Keratinocyte (primary cell): ENCODE measurements around the gene CHD9. TPM values are rescaled to one million over a fixed set of nuclear protein-coding genes. Genes with fewer than 3 reads are reported as not detected.

ENCODE experiments used
- DNase-seq: peaks from one replicate; pipeline ENCODE4 v3.0.0-alpha.2; 2011; ENCODE audit warnings: low read depth, missing footprints, low spot score
- FAIRE-seq: peaks from 2 replicates; lab custom pipeline; 2011; peaks lifted over from hg19 to GRCh38; lab: Jason Lieb, UNC
- H2AFZ ChIP-seq: 2 replicates; pipeline ENCODE4 v1.6.0; 2012; ENCODE audit warnings: low read length, control low read depth, inconsistent platforms; ENCODE audit not compliant: control insufficient read depth
- H3K27ac ChIP-seq: 2 replicates; pipeline ENCODE4 v1.5.1; 2011; ENCODE audit warnings: low read length; ENCODE audit not compliant: control insufficient read depth, insufficient read depth
- H3K27me3 ChIP-seq: 3 replicates; pipeline ENCODE4 v1.6.0; 2011; ENCODE audit warnings: low read length; ENCODE audit not compliant: control insufficient read depth, insufficient read depth; ENCODE audit errors: extremely low read depth
- H3K36me3 ChIP-seq, 2 experiments: 2 replicates in 1 of 2; 3 replicates in 1 of 2; pipeline ENCODE4 v1.5.1; 2011; ENCODE audit warnings: low read length in 2 of 2, mild to moderate bottlenecking in 1 of 2; ENCODE audit not compliant: control insufficient read depth in 2 of 2, insufficient read depth in 2 of 2; ENCODE audit errors: extremely low read depth in 1 of 2
- H3K4me1 ChIP-seq: 3 replicates; pipeline ENCODE4 v1.5.1; 2011; ENCODE audit warnings: low read length; ENCODE audit not compliant: control insufficient read depth, insufficient read depth; ENCODE audit errors: extremely low read depth
- H3K4me2 ChIP-seq: 3 replicates; pipeline ENCODE4 v1.6.0; 2011; ENCODE audit warnings: low read depth, low read length; ENCODE audit not compliant: control insufficient read depth, insufficient read depth; ENCODE audit errors: extremely low read depth
- H3K4me3 ChIP-seq, 3 experiments: fragments of 200-600 bp in 1 of 3; sonication (generic) in 1 of 3; 2 replicates in 2 of 3; 3 replicates in 1 of 3; pipeline ENCODE4 v1.5.1; 2011 to 2016; ENCODE audit warnings: low read length in 3 of 3, mild to moderate bottlenecking in 3 of 3, control low read depth in 2 of 3, inconsistent platforms in 1 of 3, low read depth in 1 of 3, mixed read lengths in 1 of 3, mixed run types in 1 of 3, moderate library complexity in 1 of 3; ENCODE audit not compliant: control insufficient read depth in 2 of 3, insufficient read depth in 2 of 3; ENCODE audit errors: extremely low read depth in 1 of 3
- H3K79me2 ChIP-seq: 2 replicates; pipeline ENCODE4 v1.6.0; 2012; ENCODE audit warnings: low read length; ENCODE audit not compliant: control insufficient read depth, insufficient read depth
- H3K9ac ChIP-seq: 3 replicates; pipeline ENCODE4 v1.6.0; 2011; ENCODE audit warnings: low read length; ENCODE audit not compliant: control insufficient read depth, insufficient read depth; ENCODE audit errors: extremely low read depth
- H3K9me1 ChIP-seq: 3 replicates; pipeline ENCODE4 v1.6.0; 2011; ENCODE audit warnings: low read length; ENCODE audit not compliant: control insufficient read depth, insufficient read depth; ENCODE audit errors: extremely low read depth
- H3K9me3 ChIP-seq: 2 replicates; pipeline ENCODE4 v1.5.1; 2012; ENCODE audit warnings: low read depth, low read length; ENCODE audit not compliant: control insufficient read depth
- H4K20me1 ChIP-seq: 3 replicates; pipeline ENCODE4 v1.6.0; 2011; ENCODE audit warnings: low read length; ENCODE audit not compliant: control insufficient read depth, insufficient read depth; ENCODE audit errors: extremely low read depth
- EZH2 ChIP-seq: IDR thresholded peaks from one replicate; pipeline ENCODE4 v1.6.1; 2012; ENCODE audit warnings: inconsistent platforms, mild to moderate bottlenecking, low read length, moderate library complexity
- dilution Hi-C: fragments of 300-500 bp; cut with MboI; formaldehyde crosslinking; loops from one replicate; pipeline ENCODE4 v1.7.0; 2020; ENCODE audit warnings: low sequenced_read_pairs; ENCODE audit not compliant: extremely low pct_ligation_motif_present
- polyA plus RNA-seq, 5 experiments: library from polyadenylated mRNA; depleted of rRNA in 3 of 5; stranded (reverse) in 3 of 5; stranded (forward) in 1 of 5; unstranded in 1 of 5; fragments of >200 nt; gene quantifications; 1 replicate in 1 of 5; 2 replicates in 3 of 5; 3 replicates in 1 of 5; pipeline versions ENCODE4 v1.2.1 to v1.2.3, GENCODE V29; 2011 to 2012; ENCODE audit warnings: missing spikeins in 2 of 5, low read depth in 1 of 5, low replicate concordance in 1 of 5
- TF ChIP-seq, protein P1 (sequence below), 3 experiments: IDR thresholded peaks in 1 of 3; conservative IDR thresholded peaks in 1 of 3; optimal IDR thresholded peaks in 1 of 3; 2 replicates in 2 of 3; 3 replicates in 1 of 3; pipeline versions ENCODE3 to v1.5.1; 2011; ENCODE audit warnings: low read length in 3 of 3, mild to moderate bottlenecking in 3 of 3, moderate library complexity in 2 of 3, control low read depth in 1 of 3, inconsistent platforms in 1 of 3; ENCODE audit not compliant: insufficient read depth in 2 of 3; ENCODE audit errors: extremely low read depth in 1 of 3

Gene CHD9
- polyA plus RNA-seq, 1 donor (not counting 4 experiments of a cell fraction or from before 2014, with no cell fraction given) = 32.8 TPM

DNA sequence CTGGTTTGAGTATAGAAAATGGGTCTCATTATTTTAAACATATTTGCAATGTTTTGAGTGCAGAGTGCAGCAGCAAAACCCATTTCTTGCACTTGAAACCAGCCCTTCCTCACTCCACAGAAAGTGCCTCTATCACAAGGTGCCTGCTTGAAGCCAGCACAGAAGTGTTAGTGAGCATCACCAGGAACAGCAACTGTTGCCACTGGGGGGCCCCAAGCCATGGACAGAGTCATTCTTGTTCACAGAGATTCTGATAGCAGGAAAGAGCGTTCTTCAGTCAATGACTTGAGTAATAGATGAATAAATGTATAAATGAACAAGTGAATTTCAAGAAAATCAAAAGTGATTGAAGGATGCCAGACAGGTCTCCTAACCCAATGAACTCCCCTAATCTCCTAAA, 47.7 kb upstream of the CHD9 start:
- Histone ChIP-seq H3K27ac (no peak overlapping the region), H2AFZ (no peak overlapping the region), H3K27me3 (no peaks in the 10 kb centered on the region), H3K9ac (no peak overlapping the region), H3K36me3 (no peaks in the 10 kb centered on the region), H3K4me2 (no peak overlapping the region), H4K20me1 (no peaks in the 10 kb centered on the region), H3K4me1 (no peaks in the 10 kb centered on the region), H3K79me2 (no peaks in the 10 kb centered on the region), H3K4me3 (no peak overlapping the region), H3K9me3 (no peaks in the 10 kb centered on the region), H3K9me1 (no peaks in the 10 kb centered on the region)
- no peak for FAIRE-seq
- TF ChIP-seq, protein P1, sequence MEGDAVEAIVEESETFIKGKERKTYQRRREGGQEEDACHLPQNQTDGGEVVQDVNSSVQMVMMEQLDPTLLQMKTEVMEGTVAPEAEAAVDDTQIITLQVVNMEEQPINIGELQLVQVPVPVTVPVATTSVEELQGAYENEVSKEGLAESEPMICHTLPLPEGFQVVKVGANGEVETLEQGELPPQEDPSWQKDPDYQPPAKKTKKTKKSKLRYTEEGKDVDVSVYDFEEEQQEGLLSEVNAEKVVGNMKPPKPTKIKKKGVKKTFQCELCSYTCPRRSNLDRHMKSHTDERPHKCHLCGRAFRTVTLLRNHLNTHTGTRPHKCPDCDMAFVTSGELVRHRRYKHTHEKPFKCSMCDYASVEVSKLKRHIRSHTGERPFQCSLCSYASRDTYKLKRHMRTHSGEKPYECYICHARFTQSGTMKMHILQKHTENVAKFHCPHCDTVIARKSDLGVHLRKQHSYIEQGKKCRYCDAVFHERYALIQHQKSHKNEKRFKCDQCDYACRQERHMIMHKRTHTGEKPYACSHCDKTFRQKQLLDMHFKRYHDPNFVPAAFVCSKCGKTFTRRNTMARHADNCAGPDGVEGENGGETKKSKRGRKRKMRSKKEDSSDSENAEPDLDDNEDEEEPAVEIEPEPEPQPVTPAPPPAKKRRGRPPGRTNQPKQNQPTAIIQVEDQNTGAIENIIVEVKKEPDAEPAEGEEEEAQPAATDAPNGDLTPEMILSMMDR (optimal IDR thresholded peaks at IDR 0.05 in 1 of 3, IDR thresholded peaks at IDR 0.05 in 1 of 3, conservative IDR thresholded peaks at IDR 0.05 in 1 of 3; ENCODE audit: extremely low read depth in 1 of 3, insufficient read depth in 2 of 3, low read length in 3 of 3) = peak in 1 of 3 experiments; percentile 19
- TF ChIP-seq EZH2 = no peak
- no peak for DNase-seq
- dilution Hi-C loops = no loop called here

DNA sequence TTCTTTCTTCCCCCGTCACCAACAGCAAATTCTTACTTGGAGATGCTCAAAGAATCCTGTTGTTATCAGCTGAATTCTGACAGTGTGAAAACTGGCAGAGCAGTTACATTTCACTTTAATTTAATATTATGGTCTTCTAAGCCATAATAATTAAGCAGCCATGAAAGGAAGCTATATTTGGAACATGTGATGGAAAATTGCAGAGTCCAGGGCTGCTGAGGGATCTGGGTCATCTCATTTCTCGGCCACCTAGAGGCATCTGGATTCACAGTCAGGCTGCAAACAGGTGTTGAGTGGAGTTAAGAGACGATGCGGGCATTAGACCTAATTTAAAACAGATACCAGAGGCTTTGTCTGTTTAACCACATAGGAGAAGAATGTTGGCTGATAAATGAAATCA, 40.5 kb upstream of the CHD9 start:
- DNase-seq (no peak), FAIRE-seq (no peak)
- Histone ChIP-seq H2AFZ (no peak overlapping the region), H3K27ac (no peak overlapping the region), H3K4me3 (no peak overlapping the region), H3K9ac (no peak overlapping the region), H3K9me1 (no peaks in the 10 kb centered on the region), H4K20me1 (no peaks in the 10 kb centered on the region), H3K4me1 (no peaks in the 10 kb centered on the region), H3K79me2 (no peaks in the 10 kb centered on the region), H3K27me3 (no peaks in the 10 kb centered on the region), H3K4me2 (no peak overlapping the region), H3K9me3 (no peaks in the 10 kb centered on the region), H3K36me3 (no peaks in the 10 kb centered on the region)
- dilution Hi-C loops = no loop called here
- no peak for TF ChIP-seq EZH2
- TF ChIP-seq, protein P1 (optimal IDR thresholded peaks at IDR 0.05 in 1 of 3, IDR thresholded peaks at IDR 0.05 in 1 of 3, conservative IDR thresholded peaks at IDR 0.05 in 1 of 3; ENCODE audit: extremely low read depth in 1 of 3, insufficient read depth in 2 of 3, low read length in 3 of 3) = no peak
